ENCODE measurements around the gene NDUFB11.

The NDUFB11 gene

DNA sequence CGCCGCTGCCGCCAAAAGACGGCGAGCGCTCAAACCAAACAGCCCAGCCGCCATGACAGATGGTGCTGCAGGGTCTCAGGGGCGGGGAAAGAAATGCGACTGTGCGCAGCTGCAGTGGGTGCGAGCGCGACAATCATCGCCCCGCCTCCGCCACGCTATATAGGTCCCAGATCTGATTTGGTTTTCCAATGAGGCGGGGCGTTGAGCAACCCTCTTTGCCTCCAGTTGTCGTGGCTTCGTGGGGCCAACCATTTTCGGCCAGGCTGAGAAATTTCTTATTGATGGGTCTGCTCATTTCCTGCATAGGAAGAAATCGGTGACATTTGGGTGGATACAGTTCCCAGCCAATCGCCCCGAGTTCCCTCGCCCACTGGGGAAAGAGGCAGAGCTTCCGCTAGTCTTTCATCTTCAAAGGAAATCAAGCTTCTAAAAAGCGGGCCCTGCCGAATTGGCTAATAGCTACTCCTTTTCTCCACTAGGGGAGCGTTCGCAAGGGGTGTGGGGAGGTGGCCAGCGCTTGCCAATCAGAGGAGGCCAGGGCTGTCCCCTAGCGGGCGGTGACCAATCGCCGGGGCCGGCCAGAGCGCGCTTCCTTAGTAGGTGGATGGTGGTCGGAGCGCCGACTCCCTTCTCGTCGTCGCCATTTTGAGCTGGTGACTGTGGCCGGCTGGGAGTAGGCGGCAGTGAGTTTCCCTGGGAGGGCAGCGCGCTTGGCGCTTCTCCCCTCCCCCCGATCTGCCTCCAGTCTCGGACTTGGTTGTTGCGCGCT lies at the start of gene NDUFB11, which contains the start of gene RBM10:
Gene NDUFB11, minus strand, starts transcription at position 77 of the 769 bp plus-strand sequence. Its CDS starts 23 bp downstream, at position 54.
Gene RBM10, plus strand, starts transcription at position 596 of the 769 bp plus-strand sequence. CDS start 2,261 bp downstream, outside the sequence.
- DNase-seq: peak; percentile 52 to 76

DNA sequence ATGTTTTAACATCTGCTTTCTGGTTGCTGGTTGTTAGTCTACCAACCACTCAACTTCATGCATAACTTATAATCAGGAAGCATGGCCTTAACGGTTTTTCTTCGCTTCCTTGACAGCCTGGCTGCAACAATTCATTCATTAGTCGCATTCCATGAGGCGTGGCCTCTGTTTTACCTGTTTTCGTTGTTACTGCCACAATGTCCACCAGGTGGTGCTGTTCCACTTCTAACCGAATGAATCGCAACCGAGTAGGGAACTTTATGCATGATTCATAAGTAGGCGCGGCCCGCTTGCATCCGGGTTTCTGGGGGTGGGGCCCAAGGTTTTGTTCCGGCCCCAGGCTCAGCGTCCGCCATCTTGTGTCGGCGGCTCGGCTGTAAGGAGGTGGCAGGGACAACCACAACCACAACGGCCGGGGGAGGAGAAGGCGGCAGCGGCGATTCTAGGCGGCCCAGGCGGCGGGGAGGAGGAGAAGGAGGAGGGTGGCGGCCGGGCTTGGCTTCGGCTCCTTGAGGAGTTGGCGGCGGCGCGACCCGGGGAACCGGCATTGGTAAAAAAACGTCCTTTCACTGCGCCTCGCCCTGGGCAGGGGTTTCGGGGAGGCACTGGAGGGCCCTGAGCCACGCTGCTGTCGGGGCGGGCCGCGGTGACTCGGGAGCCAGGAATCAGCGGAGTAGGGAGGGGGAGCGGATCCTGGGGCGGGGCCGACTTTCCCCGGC lies 49.1 kb upstream of the NDUFB11 start, which contains the start of gene UBA1:
Gene UBA1, plus strand, starts transcription at position 355 of the 719 bp plus-strand sequence. CDS start 4,974 bp downstream, outside the sequence.
- DNase-seq: peak; percentile 48 to 78

DNA sequence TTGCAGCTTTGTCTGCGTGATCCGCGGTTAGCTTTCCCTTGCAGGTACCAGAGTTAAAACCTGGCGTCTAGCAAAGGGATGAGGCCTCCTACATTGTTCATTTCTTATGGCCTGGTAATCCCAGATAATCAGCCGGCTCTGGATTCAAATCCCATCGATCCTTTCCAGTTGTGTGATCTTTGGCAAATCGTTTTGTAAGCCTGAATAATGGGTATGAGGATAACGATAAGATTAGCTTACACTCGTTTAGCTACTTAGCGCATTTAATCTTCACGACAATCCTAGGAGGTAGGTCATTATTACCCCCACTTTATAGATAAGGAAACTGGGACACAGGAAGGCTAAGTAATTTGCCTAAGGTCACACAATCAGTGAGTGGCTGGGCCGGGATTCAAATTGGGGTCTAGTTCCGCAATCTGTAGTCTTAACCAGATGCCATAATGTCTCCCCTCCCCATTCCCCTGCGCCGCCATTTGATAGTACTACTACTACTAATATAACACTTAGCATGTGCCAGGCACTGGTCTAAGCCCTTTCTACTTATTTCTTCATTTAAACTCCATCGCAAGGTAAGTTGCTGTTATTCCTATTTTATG lies 47.4 kb upstream of the NDUFB11 start:
- no peak for DNase-seq

DNA sequence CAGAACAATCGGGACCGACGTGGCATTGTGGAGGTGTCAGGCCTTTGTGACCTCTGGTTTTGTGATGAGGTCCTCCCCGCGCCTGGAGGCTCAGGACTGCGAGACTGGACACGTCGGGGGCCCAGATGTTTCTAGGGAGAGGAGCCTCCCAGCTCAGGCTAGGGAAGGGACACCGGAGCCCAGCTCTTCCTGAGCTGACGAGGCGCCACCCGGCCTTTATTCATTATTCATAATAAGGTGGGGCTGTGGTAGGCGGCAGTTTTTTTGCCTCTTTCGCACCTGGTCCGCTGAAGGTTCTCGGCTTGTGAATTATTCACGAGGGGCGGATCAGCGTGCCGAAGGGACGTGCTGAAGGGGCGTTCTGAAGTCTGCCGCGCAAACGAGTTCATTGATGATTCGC lies 46.8 kb upstream of the NDUFB11 start:
- no peak for DNase-seq

DNA sequence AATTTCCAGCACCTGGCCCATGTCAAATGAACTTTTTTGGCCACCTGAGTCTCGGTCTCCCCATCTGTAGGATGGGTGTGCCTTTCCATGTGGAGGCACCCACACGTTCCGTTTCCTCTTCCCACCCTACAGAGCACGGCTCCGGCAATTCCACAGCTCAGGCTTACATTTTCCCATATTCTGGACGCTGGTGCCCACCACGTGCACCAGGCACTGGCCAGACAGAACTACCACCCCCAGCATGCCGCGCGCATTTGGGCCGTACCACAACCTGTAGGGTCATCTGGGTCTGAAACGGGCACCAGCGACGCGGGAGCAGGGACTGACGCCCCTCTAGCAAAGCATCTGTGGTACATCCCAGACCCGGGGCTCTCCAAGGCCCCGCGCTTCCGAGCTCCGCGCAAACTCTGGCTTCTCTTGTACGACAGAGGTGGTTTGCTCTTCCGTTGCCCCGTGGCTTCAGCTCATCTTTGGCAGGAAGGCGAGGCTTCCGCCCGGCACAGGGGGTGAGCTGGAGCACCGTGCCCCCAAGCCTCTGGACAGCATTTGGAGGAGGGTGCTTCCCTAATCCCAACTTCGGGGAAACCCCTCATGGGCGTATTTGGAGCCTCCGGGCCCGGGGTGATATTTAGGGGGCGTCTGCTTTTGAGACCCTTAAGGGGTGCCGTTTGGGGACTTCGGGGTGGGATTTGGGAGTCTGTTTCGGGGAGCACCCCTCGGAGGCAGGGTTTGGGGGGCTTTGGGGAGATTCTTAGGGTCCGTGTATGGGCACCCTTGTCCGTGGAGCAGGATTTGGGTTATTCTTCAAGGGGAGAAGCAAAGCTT lies 46.2 kb upstream of the NDUFB11 start:
- peak; percentile 74 to 79 for DNase-seq

DNA sequence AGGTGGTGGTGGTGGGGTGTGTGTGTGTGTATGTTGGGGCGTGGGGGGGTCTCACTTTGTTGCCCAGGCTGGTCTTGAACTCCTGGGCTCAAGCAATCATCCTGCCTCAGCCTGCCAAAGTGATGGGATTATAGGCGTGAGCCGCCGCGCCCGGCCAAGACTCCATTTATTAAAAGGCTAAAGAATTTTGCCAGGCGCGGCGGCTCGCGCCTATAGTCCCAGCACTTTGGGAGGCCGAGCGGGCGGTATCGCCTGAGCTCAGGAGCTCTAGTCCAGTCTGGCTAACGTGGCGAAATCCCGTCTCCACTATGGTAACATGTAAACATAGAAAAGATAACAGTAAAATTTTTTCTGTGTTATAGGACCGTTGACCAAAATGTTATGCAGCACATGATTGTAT lies 45.4 kb upstream of the NDUFB11 start:
- no peak for DNase-seq

DNA sequence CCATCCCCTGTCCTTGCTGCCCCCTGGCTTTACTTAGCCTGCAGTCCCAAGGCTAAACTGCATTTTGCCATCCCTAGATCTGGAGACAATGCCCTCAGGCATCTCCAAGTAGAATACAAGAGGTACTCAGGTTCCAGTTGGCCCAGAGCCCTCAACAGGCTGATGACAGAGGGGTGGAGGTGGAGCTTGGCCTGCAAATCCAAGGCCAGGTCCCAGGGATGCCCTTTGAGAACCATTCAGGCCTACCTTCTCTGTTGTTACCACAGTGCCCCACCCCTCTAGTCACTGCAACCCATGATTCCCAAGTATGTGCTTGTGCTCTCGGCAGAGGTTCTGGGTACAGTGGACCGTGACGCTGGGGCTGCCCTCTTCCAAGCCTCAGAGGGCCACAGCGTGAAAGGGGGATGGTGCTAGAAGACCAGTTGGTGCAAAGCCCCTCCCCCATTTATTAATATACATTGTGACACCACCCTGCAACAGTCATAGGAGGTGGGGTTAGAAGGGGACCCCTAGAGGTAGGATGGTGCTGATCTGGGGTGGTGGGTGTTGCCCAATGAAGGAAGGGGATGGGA lies 42.7 kb upstream of the NDUFB11 start:
- DNase-seq: no peak

DNA sequence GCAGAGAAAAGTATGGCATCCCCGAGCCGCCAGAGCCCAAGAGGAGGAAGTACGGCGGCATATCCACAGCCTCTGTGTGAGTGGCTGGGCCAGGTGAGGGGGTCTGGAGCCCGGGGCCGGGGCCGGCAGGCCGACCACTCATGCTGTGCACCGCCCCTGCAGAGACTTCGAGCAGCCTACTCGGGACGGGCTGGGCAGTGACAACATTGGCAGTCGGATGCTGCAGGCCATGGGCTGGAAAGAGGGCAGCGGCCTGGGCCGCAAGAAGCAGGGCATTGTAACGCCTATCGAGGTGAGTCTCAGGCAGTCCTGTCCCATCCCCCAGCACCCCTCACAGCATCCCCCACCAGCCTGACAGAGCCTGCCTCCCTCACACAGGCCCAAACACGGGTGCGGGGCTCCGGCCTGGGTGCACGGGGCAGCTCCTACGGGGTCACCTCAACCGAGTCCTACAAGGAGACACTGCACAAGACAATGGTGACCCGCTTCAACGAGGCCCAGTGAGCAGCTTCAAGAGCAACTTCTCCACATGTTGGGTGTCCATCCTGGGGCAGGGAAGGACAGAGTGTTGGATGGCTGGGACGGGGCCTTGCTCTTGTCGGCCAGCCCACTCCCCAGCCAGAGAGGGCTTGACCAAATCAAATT lies 41.7 kb upstream of the NDUFB11 start:
- DNase-seq: no peak

DNA sequence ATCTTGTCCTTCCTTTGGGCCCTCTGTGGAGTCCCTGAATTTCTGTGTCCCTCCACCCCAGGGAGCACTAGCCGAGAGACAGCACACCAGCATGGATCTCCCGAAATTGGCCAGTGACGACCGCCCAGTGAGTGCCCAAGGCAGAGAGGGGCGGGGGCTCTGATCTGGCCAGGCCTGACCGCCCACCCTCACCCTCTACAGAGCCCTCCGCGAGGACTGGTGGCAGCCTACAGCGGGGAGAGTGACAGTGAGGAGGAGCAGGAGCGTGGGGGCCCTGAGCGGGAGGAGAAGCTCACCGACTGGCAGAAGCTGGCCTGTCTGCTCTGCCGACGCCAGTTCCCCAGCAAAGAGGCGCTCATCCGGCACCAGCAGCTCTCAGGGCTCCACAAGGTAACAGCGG lies 40.7 kb upstream of the NDUFB11 start:
- DNase-seq: no peak

DNA sequence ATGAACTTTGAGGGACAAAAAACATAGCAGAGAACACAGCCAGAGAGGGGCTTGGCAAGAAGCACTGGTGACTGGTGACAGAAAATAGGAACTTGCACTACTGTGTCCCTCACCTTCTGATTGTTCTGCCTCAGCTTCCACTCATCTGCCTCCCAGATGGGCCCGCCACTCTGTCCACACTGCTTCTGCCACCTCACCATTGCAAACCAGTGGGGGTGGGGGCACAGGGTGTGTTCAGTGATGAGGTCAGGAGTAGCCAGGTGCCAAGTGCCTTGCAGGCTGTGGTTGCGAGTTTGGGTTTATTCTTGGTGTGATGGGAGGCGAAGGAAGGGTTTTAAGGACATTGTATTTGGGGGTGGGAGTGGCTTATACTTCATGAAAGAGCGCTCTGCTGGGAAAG lies 40.0 kb upstream of the NDUFB11 start:
- no peak for DNase-seq

DNA sequence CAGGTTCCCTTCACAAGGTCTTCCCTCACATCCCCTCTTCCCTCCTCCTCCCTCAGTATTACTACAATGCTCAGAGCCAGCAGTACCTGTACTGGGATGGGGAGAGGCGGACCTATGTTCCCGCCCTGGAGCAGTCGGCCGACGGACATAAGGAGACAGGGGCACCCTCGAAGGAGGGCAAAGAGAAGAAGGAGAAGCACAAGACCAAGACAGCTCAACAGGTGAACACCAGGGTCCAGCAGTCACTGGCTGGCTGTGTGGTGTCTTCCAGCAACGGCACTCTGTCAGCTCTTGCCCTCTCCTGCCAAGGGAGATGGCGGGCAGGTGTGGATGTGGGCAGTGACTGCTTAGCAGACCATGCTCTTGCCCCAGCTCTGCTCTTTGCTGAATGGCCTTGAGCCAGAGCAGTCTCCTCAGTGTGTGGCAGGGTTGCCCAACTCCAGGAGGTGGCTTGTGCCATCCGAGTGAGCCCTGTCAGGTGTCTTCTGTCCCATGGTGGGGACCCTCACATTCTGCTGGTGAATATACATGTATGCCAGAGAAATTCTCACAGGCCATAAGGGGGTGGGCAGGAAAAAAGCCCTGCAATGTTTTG lies 37.7 kb upstream of the NDUFB11 start:
- no peak for DNase-seq

DNA sequence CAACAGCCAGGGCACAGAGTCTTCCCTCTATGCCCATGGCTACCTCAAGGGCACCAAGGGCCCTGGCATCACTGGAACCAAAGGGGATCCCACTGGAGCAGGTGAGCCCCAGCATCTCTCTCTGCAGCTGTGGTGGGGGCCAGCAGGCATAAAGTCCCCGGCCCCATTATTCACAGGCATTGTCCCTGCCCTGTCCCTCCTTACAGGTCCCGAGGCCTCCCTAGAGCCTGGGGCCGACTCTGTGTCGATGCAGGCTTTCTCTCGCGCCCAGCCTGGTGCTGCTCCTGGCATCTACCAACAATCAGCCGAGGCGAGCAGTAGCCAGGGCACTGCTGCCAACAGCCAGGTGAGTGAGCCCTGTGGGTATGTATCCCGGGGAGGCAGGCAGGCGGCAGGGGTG lies 36.8 kb upstream of the NDUFB11 start:
- no peak for DNase-seq

DNA sequence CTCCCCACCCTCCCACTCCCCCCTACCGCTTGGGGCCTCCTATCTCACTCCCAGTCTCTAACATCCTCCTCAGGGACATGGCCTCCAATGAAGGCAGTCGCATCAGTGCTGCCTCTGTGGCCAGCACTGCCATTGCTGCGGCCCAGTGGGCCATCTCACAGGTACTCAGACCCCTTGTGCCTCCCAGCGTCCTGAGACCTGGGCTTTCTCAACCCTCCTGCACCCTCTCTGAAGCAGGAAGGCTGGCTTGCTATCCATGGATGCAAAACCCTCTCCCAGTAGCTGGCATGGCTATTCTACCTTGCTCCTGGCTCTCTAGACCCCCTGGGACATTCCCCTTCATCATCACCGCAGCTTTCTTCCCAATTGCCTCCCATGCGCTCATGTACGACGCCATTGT lies 35.8 kb upstream of the NDUFB11 start:
- no peak for DNase-seq

DNA sequence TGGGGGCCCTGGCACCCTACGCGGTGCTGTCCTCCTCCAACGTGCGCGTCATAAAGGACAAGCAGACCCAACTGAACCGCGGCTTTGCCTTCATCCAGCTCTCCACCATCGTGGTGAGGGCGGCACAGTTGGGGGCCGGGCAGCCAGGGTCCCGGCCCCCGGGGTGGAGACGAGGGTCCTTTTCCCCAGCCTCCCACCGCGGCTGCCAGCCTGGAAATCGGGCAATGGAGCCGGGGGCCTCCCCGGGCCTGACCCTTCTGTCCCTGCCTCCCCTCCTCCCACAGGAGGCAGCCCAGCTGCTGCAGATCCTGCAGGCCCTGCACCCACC lies 35.4 kb upstream of the NDUFB11 start:
- no peak for DNase-seq

DNA sequence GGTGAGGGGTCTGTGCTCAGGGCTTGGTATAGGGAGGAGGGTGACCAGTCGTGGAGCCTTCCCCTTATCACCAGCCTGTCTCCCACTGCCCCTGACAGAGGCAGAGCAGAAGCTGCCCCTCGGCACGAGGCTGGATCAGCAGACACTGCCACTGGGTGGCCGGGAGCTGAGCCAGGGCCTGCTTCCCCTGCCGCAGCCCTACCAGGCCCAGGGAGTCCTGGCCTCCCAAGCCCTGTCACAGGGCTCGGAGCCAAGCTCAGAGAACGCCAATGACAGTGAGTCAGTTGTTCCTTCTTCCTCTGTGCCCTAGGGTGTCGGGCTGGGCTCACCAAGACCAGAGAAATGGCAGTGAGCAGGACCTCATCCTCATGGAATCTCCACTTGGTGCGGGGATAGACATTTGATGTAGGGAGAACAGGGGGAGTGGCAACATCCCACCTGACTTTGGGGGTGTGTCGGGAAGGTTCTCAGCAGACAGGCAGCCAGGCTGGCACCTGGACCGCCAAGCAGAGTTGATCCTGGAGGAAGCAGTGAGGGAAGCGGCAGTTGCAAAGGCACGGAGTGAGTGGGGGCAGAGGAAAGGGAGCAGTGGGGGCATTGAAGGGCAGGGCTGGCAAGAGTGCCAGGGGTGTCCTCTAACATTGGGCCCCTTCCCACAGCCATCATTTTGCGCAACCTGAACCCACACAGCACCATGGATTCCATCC lies 34.9 kb upstream of the NDUFB11 start:
- no peak for DNase-seq

DNA sequence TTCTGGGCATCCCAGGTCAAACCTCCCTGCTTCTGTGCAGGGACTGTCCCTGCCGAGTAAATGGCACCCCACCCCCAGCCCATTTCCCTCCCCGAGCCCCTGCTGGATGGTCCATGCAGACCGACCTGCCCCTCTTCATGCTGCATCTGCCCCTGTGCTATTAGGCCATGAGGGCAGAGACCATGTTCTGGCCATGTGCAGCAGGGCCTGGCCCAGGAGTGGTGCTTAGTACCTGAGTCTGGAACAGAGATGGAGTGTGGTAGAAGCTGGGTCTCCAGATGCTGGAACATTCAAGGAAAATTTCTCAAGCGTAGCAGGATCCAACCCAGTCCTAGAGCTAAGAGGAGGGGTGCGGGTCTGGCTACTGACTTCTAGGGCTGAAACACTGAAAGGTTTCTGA lies 33.8 kb upstream of the NDUFB11 start:
- DNase-seq: no peak

DNA sequence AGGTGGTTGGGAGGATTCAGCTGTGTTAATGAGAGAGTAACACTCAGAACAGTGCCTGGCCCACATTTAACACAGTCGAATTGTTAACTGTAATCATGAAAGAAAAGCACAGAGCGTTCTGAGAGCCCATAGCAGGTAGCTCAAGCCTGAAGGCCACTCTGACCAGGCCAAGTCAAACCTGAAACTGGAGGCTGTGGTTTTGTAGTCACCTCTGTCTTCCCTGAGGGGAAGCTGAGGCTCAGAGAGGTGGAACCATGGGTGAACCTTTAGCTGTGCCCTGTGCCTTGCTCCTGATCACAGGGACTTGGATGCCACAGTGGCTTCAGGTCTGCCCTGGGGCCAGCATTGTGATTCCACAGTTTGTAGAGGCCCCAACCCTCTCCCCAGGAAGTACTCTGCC lies 32.6 kb upstream of the NDUFB11 start:
- no peak for DNase-seq

DNA sequence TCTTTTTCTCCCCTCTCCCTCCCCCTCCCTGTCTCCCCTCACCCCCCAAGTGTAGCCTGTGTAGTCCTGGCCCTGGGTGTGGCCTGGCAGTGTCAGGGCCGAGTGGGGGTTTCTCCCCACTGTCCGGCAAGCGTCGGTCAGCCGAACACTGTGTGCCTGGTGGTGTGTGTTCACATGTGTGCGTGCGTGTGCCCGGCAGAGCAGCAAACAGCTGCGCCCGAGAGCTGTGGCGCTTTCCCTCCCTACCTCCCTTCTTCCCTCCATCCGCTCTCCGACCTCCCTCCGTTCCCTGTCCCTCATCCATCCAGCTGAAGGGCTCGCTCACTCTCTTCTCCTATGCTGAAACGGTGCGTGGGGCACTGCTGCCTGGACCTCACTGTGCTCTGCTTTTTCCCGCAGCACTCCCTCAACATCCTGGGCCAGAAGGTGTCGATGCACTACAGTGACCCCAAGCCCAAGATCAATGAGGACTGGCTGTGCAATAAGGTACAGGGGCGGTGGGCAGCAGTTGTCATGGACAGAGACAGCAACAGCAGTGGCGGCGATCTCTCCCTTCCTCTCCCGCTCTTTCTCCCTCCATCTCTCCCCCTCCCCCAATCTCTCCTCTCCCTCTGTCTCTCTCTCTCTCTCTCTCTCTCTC lies 31.7 kb upstream of the NDUFB11 start:
- no peak for DNase-seq

DNA sequence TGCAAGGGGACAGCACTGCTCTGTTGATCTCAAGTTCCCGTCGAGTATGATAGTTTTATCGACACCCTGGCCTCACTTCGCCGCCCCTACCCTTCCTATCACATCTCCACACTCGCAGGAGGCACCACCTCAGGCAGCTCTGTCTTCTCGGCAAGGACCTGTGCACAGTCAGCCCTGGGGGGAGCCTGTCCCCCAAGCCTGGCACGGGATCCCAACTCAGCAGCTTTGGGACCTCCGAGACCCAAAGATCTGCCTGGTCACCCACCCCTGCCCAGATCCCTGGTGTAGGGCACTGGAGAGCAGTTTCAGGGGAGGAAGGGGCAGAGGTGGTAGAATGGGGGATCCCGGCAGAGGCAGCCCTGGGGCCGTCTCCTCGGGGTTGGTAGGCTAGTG lies 31.1 kb upstream of the NDUFB11 start:
- DNase-seq: no peak

DNA sequence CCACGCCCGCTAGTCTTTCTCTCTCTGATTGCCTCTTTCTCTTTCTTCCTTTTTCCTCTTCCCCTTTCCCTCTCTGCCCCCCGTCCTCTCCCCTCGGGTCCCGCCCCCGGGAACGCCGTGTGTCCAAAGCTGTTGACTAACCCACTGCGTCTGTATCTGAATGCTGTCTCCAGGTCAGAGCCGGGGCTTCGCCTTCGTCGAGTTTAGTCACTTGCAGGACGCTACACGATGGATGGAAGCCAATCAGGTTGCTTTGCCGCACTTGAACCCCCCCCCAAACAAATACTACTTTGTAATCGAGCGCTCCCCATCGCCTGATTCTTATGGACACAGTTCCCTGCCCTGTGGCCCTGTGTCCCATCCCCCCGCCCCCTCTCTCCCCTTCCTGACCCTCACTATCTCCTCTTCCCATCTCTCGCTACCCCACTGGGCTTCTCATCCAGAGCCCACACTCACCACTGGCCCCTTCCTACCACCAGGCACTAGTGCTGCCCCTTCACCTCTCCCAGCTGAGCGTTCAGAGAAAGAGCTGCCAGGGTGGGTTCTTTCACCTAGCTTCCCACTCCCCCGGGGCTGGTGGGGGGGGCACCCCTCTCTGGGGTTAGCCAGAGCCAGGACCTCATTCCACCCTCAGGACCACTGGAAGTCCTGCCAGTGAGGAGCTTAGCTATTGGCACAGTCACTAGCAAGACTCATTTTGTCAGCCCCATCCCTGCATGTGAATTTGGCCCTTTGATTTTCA lies 30.5 kb upstream of the NDUFB11 start:
- no peak for DNase-seq
